CD4-positive, alpha-beta T cell treated with Interleukin-21 for 1 hour (primary cell): Measurements from ENCODE around the gene PDIA6.

Experiments used
- DNase-seq: peaks from one replicate; pipeline ENCODE4 v3.0.0-alpha.2; 2020

PDIA6 gene

GRCh38 chr2:10760794-10761504 lies 51.6 kb downstream of the PDIA6 start:
- no peak for DNase-seq

- DNase-seq, result no peak
Measured at GRCh38 chr2:10759151-10759714, 53.4 kb downstream of the PDIA6 start.

- DNase-seq, result no peak
Measured at GRCh38 chr2:10757814-10758286, 54.7 kb downstream of the PDIA6 start.

DNA sequence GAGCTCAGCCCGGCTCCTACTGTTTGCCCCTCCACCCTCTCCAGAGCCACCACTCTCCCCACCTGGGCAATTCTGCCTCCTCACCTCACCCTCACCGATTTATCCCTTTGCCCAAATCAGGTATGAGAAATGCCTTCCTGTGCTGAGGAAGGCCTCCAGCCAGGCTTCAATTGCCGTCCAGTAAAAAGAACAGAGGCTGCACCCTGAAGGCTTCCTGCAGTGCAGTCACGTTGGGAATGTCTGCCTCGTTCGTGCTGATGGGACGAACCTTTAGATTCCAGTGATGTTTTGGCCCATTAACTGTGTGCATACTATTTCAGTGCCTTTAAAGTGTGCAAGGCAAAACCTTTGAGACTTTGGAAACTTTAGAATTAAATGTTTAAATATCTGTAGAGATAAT lies 57.0 kb downstream of the PDIA6 start:
- DNase-seq, result no peak

DNA sequence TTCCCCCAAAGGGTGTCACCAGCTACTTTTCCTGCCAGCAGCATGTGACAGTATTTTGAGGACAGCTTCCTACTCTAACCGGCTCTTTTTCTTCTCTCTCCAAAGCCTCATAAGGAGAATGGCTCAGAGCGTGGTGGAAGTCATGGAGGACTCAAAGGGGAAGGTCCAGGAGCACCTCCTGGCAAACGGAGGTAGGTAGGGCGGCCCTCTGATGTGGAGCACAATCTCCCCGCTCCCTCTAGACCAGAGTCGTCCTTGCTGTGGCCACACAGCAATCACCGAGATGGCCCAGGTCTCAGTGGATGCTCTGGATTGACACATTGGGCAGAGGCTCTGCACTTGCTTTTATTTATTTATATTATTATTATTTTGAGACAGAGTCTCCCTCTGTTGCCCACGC lies 58.7 kb downstream of the PDIA6 start:
- DNase-seq, result no peak

DNA sequence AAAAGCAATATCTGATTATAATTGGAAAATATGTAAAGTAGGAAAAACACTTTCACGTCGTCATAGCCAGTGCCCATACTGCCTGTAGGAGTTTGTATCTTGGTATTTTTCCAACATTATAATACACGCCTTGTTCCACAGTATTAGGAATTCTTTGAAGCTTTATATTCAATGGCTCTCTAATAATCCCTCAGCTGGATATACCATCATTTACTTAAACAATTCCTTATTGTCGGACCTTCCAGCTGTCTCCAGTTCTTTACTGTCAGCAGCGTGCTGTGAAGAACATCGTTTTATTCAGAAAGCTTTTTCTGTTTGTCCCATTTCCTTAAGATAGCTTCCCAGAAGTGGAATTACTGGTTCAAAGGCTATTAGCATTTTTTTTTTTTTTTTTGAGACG lies 59.4 kb downstream of the PDIA6 start:
- no peak for DNase-seq

DNA sequence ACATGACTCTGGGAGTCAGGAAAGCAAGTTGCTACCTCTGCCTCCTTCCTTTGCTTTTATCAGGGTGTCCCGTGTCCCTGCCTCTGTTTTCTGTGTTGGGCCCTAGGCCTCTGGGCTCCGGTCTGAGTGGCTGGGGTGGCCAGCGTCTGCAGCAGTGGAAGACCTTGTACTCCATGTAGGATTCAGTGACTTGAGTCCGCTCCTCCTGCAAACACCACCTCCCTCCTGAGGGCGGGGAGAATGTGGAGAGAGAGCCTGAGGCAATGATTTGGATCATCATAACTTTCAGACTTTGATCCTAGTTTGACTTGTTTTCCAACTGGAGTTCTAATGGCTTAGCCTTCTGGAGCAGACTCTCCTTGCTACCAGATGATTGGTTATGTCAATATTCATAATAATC lies 60.3 kb downstream of the PDIA6 start:
- DNase-seq, result no peak

DNA sequence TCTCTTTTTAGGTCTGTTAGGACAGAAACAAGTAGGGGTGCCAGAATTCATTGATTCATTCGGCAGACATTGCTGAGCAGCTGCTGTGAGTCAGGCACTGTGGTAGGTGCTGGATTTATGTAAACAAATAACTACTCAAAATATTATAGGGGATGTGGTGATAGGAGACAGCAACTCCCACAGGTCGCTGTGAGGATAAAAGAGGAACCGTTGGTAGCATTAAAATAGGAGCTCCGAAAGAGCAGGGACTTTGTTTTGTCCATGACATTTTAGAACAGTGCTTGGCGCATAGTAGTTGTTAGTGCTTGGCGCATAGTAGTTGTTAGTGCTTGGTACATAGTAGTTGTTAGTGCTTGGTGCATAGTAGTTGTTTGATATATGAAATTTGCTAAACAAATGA lies 62.0 kb downstream of the PDIA6 start:
- DNase-seq, result no peak

DNA sequence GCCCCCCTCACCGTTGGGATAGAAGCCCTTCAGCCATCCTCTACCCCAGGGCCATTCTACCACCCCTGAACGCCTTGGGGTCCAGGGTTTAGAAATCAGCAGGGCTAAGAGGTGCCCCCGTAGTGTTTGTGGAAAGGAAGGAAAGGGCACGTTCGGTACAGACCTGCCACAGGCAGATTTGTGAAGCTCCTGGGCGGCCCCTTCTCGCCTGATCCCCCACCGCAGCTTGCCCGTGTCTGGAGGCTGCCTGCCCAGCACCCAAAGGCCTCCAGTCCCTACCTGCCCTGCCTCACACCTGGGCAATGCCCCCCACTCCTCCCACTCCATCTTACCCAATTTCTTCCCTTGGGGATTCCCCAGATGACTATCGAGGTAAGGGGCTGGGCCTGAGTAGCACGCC lies 69.9 kb downstream of the PDIA6 start:
- DNase-seq, result no peak

DNA sequence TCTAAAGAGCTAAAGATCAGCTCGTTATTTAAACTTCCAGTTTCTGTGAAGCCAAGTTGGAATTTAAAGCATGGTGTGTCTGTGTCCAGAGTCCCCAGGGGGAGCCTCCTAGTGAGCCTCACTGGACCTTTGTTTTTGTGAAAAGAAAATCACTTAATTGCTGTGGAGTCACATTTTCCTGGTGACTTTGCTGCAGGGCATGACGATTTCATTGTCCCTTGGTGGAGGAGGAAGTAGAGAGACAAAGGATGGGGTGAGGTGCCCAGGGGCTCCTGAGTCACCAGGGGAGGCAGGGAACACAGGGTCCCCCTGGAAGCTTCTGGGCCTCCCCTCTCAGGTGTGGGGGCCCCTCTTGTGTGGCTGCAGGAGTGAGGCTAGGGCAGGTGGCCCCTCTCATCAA lies 71.4 kb downstream of the PDIA6 start:
- DNase-seq, result no peak

DNA sequence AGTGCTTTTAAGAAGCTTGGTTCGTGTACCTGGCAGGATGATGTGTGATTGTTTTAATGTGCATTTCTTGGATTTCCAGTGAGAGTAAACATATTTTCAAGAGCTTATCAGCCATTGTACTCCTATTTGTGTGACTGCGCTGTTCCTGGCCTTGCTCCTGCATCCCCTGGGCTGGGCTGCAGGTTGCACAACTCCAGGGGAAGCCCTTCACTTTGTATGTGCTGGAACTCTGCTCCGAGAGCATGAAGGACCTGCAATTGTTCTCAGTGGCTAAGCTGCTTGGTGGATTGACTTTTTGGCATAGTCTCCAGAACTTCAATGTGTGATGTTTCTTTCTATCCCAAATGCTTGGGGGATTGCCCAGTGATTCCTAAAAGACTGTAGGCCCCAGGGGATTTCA lies 72.4 kb downstream of the PDIA6 start:
- DNase-seq, result no peak

GRCh38 chr2:10738192-10738591 lies 74.4 kb downstream of the PDIA6 start:
- DNase-seq, result no peak

GRCh38 chr2:10733980-10734379 lies 78.6 kb downstream of the PDIA6 start:
- no peak for DNase-seq

DNA sequence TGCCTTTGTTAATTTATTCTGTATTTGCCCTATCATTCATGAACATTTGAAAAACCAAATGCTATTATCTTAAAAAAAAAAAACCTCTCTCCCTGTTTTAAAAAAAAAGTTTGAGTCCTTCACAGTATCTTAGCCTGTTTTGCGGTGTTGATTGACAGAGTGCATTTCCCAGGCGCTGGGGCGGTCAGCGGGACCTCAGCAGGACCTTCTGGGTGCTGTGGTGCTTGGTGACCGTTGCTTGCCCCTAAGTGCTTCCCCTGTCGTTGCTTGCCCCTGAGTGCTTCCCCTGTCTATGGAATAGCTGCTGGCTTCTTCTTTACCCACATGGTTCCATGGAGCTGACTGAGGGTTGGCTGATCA lies 79.0 kb downstream of the PDIA6 start:
- DNase-seq, result no peak
